Transverse colon (tissue), 4 donors: ENCODE results near the gene CD74. TPM values are rescaled to one million over a fixed set of nuclear protein-coding genes. Genes with fewer than 3 reads are reported as not detected.

Experiments used
- DNase-seq: peaks from one replicate; pipeline ENCODE4 v3.0.0-alpha.2; 2019
- H3K27ac ChIP-seq, 4 donors: fragments of 200-600 bp; sonication (generic); 2 replicates each; pipeline ENCODE4 v1.5.1; 2016 to 2018; ENCODE audit warnings: inconsistent platforms in 4 of 4
- H3K27me3 ChIP-seq: fragments of 200-600 bp; sonication (generic); 2 replicates; pipeline ENCODE4 v1.5.1; 2017; ENCODE audit warnings: inconsistent platforms
- H3K36me3 ChIP-seq, 4 donors: fragments of 200-600 bp; sonication (generic); 2 replicates each; pipeline ENCODE4 v1.5.1; 2017 to 2019; ENCODE audit warnings: inconsistent platforms in 4 of 4
- H3K4me1 ChIP-seq, 4 donors: fragments of 200-600 bp; sonication (generic); 2 replicates each; pipeline ENCODE4 v1.5.1; 2017 to 2020; ENCODE audit warnings: inconsistent platforms in 4 of 4
- H3K4me3 ChIP-seq, 4 donors: fragments of 200-600 bp; sonication (generic); 1 replicate in 1 of 4; 2 replicates in 3 of 4; pipeline versions ENCODE4 v1.5.1 to v1.6.1; 2017 to 2019; ENCODE audit warnings: inconsistent platforms in 4 of 4
- H3K9me3 ChIP-seq, 2 donors: fragments of 200-600 bp; sonication (generic); 2 replicates each; pipeline ENCODE4 v1.5.1; 2017 to 2019; ENCODE audit warnings: inconsistent platforms in 2 of 2
- CTCF ChIP-seq, 5 experiments: fragments of 200-600 bp in 3 of 5; fragments of 450-650 bp in 2 of 5; sonication (generic) in 3 of 5; IDR thresholded peaks; 1 replicate in 2 of 5; 2 replicates in 3 of 5; pipeline ENCODE4 v1.5.1; 2016 to 2017; ENCODE audit warnings: antibody characterized with exemption in 5 of 5, inconsistent platforms in 3 of 5, mild to moderate bottlenecking in 2 of 5, moderate library complexity in 1 of 5
- EP300 ChIP-seq: sonication (generic); formaldehyde crosslinking; IDR thresholded peaks from one replicate; pipeline ENCODE4 v1.6.1; 2017; ENCODE audit warnings: antibody characterized with exemption, low read depth
- POLR2A ChIP-seq: fragments of 450-650 bp; IDR thresholded peaks from one replicate; pipeline ENCODE4 v1.6.1; 2016; ENCODE audit warnings: antibody characterized with exemption, mild to moderate bottlenecking, moderate library complexity
- POLR2AphosphoS5 ChIP-seq, 3 donors: sonication (generic); formaldehyde crosslinking; IDR thresholded peaks; one replicate each; pipeline ENCODE4 v1.6.1; 2016; ENCODE audit warnings: antibody characterized with exemption in 3 of 3
- WGBS, 2 donors: methylation state at CpG; one replicate each; pipeline ENCODE4 v1.1.5; 2018; ENCODE audit warnings: low coverage in 1 of 2; 5-methylcytosine and 5-hydroxymethylcytosine counted together
- in situ Hi-C, 4 donors: fragments of 200-750 bp; cut with MboI; loops; one replicate each; pipeline versions ENCODE4 v1.15.0 to v1.15.1; 2017; ENCODE audit warnings: low sequenced_read_pairs in 3 of 4, low pct_ligation_motif_present in 1 of 4, low pct_unique_long_range_greater_than_20kb in 1 of 4
- intact Hi-C: fragments of 100-400 bp; cut with DNase I; formaldehyde crosslinking; loops from one replicate; pipeline ENCODE4 v1.15.1; 2023; ENCODE audit warnings: low total_unique reads
- total RNA-seq, 4 donors: library from RNA; depleted of rRNA; stranded (reverse); fragments of >200 nt; gene quantifications; one replicate each; pipeline ENCODE4 v1.1.0, GENCODE V29; 2016

Gene CD74
- total RNA-seq, 4 donors from 2014 or later, result 54.3 to 451 (median 259) TPM

GRCh38 chr5:150436141-150436680 lies 23.5 kb upstream of the CD74 start:
- in situ Hi-C loops, result loop anchor here (25.0 kb wide), 3 partner anchors 174 to 299 kb away; partner anchors contain the start of genes CDX1 (in 2 of the 4) and PDGFRB (in 2 of the 4)

GRCh38 chr5:150434464-150434863 lies 21.8 kb upstream of the CD74 start:
- peaks cover 0 to 2% (median 0%) of the 10 kb centered on the region in 4 donors for H3K4me1 ChIP-seq
- H3K4me3 ChIP-seq, result no peak overlapping the region
- no peaks in the 10 kb centered on the region for H3K9me3 ChIP-seq
- intact Hi-C loops, result no loop called here
- no peak overlapping the region for H3K27ac ChIP-seq
- TF ChIP-seq POLR2A, result no peak
- TF ChIP-seq POLR2AphosphoS5 (IDR thresholded peaks at IDR 0.05), result no peak
- TF ChIP-seq CTCF (IDR thresholded peaks at IDR 0.05), result no peak
- no peak for TF ChIP-seq EP300
- no peaks in the 10 kb centered on the region for H3K27me3 ChIP-seq
- 73% methylated on average over 6 of the region's 6 CpGs; no CpG with 5 or more reads in 1 of the 2 donors for WGBS, 2 donors
- in situ Hi-C loops, result loop anchor here (25.0 kb wide), 3 partner anchors 172 to 297 kb away; partner anchors contain the start of genes CDX1 (in 2 of the 4) and PDGFRB (in 2 of the 4)
- DNase-seq, result no peak
- no peaks in the 10 kb centered on the region for H3K36me3 ChIP-seq

More at GRCh38 chr5:150436141-150436680, 23.5 kb upstream of the CD74 start:
- H3K27me3 ChIP-seq, result no peaks in the 10 kb centered on the region
- H3K27ac ChIP-seq, result no peak overlapping the region
- DNase-seq, result peak; percentile 94
- H3K9me3 ChIP-seq, result no peaks in the 10 kb centered on the region
- peaks cover 0 to 2% (median 0%) of the 10 kb centered on the region in 4 donors for H3K4me1 ChIP-seq
- H3K36me3 ChIP-seq, result no peaks in the 10 kb centered on the region
- intact Hi-C loops, result no loop called here
- WGBS, 2 donors, result 14 to 40% methylated on average over 2 to 13 of the region's 13 CpGs
- TF ChIP-seq POLR2A, result no peak
- peak; percentile 79 to 89 (median 87) for TF ChIP-seq CTCF (IDR thresholded peaks at IDR 0.05)
- H3K4me3 ChIP-seq, result no peak overlapping the region

- peaks cover 0 to 13% (median 10%) of the 10 kb centered on the region in 4 donors for H3K4me1 ChIP-seq
- 66% methylated on average over 4 of the region's 4 CpGs; no CpG with 5 or more reads in 1 of the 2 donors for WGBS, 2 donors
- H3K27ac ChIP-seq, result no peak overlapping the region
- intact Hi-C loops, result no loop called here
- H3K27me3 ChIP-seq, result no peaks in the 10 kb centered on the region
- in situ Hi-C loops, result loop anchor here (25.0 kb wide), 3 partner anchors 169 to 294 kb away; partner anchors contain the start of genes CDX1 (in 2 of the 4) and PDGFRB (in 2 of the 4)
- no peak overlapping the region for H3K4me3 ChIP-seq
- DNase-seq, result no peak
- TF ChIP-seq POLR2A (no peak), POLR2AphosphoS5 (IDR thresholded peaks at IDR 0.05) (no peak), CTCF (IDR thresholded peaks at IDR 0.05) (no peak), EP300 (no peak)
- H3K9me3 ChIP-seq, result no peaks in the 10 kb centered on the region
- no peaks in the 10 kb centered on the region for H3K36me3 ChIP-seq
These were observed 18.9 kb upstream of the CD74 start for GRCh38 chr5:150431574-150431973.

- H3K4me1 ChIP-seq, result peaks cover 0 to 13% (median 10%) of the 10 kb centered on the region in 4 donors
- no peaks in the 10 kb centered on the region for H3K27me3 ChIP-seq
- intact Hi-C loops (no loop called here), in situ Hi-C loops (loop anchor here (25.0 kb wide), 3 partner anchors 169 to 294 kb away; partner anchors contain the start of genes CDX1 (in 2 of the 4) and PDGFRB (in 2 of the 4))
- TF ChIP-seq EP300 (no peak), POLR2A (no peak), POLR2AphosphoS5 (IDR thresholded peaks at IDR 0.05) (no peak), CTCF (IDR thresholded peaks at IDR 0.05) (no peak)
- WGBS, 2 donors, result 87 to 100% methylated on average over 2 to 18 of the region's 18 CpGs
- no peak overlapping the region for H3K4me3 ChIP-seq
- no peak for DNase-seq
- no peaks in the 10 kb centered on the region for H3K36me3 ChIP-seq
- no peaks in the 10 kb centered on the region for H3K9me3 ChIP-seq
- no peak overlapping the region for H3K27ac ChIP-seq
These were observed 18.3 kb upstream of the CD74 start for GRCh38 chr5:150431048-150431447.
